GM21367 (cell line): ENCODE data around the gene CFAP141.

Experiments
- ATAC-seq: cut with Tn5 transposase; IDR thresholded peaks from one replicate; pipeline ENCODE4 v1.9.1; 2021; ENCODE audit not compliant: unreplicated experiment

CFAP141 gene

DNA sequence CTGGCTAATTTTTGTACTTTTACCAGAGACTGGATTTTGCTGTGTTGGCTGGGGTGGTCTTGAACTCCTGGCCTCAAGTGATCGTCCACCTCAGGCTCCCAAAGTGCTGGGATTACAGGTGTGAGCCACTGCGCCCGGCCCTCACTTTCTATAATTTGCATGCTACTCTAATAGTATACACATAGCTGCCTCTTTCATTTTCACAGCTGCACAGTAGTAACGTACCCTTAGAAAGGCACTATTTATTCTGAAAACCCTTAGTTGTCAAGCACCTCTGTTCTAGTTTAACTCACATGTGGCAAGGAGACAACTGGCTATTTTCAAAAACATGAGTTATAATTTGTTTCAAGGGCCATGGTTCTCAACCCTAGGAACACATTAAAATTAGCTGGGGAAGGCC is 31.5 kb downstream of the CFAP141 start:
- ATAC-seq = peak; percentile 46

DNA sequence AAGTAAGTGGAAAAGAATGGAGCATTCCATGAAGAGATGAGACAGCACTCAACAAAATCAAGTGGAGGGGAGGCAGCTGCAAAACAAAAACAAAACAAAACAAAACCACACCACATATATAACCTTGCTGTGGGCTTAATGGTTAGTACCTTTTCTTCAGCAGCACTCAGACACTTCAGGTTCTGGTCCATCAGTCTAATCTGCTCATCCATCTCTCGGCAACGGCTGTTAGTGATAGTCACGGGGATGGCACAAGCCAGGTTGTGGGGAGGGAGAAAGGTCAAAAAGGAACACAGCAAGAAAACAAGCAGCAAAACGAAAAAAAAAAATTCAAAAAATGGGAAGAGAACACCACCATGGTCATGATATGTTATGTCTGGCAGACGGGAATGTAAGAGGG is 34.3 kb downstream of the CFAP141 start:
- no peak for ATAC-seq

GRCh38 chr1:154171223-154171583 is 34.9 kb downstream of the CFAP141 start:
- ATAC-seq = no peak

- ATAC-seq = no peak
Observed at GRCh38 chr1:154170547-154171222, 35.4 kb downstream of the CFAP141 start.

DNA sequence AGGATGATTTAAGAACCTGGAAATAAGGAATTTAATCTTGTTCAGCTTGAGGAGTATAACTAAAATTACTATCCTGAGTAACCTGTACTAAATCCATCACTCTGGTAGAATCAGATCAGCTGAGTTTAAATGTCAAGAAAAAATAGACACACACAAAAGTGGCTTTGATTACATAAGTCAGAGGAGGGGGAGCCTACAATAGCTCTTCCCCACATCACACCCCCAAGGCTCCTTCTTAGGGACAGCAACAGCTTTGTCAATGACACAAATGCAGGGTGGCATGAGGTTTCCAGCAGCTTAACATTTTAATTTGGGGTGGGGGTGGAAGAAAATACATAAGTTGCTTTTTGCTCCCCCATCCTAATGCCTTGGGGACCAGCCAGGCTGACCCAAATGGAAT is 38.7 kb downstream of the CFAP141 start:
- ATAC-seq = no peak

- ATAC-seq = no peak
Observed at GRCh38 chr1:154166207-154166606, 39.9 kb downstream of the CFAP141 start.

GRCh38 chr1:154159554-154159953 is 46.6 kb downstream of the CFAP141 start:
- no peak for ATAC-seq

- no peak for ATAC-seq
Observed at GRCh38 chr1:154158307-154159125, 47.6 kb downstream of the CFAP141 start.

DNA sequence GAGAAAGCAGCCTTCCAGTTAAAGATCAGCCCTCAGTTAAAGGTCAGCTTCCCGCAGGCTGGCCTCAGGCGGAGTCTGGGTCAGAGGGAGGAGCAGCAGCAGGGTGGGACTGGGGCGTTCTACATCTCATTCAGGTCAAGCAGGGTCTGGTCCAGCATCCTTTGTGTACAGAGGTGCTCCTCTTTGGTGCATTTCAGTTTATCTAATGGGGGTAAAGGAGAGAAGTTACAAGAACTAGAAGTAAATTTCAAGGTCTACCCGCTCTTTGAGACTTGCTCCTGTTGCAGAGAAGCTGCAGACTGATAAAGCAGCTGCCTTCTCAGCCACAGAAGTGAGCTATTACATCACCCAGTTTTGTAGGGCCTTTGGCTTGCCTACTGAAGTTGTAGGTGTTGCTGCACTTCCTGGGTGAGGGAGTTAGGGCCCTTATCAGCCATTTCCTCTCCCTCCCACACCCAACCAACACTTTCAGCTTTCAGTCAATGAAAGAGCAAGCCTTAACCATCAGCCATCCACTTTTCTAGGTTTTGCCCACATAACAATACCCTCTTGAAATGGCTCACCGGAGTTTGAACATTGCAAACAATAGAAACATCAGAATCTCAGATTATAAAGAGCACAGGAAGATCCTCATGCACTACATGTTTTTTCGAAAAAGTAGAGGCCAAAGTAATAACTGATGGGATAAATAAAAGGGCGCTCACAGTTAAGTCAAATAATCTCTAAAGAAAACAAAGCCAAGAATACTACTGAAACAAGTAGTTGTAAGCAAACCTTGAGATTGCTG is 48.4 kb downstream of the CFAP141 start:
- ATAC-seq = peak; percentile 61

- ATAC-seq = no peak
Observed at GRCh38 chr1:154155251-154155650, 50.9 kb downstream of the CFAP141 start.

DNA sequence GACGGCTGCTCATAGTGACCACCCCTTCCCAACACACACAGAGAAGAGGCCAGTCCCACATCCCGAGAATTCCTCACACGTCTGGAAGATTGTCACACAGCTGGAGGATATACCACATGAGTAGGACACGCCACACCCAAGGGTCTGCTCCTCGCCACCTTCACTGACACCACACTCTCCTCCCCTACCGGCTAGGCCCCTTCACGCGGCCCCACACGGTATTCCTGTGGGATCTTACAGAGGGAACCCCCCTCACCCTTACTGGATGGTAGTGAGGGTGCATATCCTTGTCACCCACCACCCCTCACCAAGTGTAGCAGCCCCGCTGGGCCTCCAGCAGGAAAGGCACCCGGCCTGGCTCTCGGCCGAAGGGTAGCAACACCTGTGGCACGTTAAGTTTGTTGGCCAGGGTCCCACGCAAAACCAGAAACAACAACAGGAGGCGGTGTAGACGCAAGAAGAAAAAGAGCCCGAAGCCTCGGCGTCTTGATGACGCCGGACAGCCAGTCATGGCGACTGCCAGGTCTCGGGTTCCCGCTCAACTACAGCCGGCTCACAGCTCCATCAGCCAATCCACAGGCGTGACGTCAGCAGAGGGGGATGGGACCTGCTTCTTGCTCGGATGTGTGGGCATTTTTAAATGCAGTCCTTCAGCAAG is 51.5 kb downstream of the CFAP141 start, which contains the start of gene NUP210L:
Gene NUP210L, minus strand, starts transcription at position 540 of the 658 bp plus-strand sequence.
- ATAC-seq = no peak

- ATAC-seq = no peak
Observed at GRCh38 chr1:154154053-154154452, 52.1 kb downstream of the CFAP141 start.

DNA sequence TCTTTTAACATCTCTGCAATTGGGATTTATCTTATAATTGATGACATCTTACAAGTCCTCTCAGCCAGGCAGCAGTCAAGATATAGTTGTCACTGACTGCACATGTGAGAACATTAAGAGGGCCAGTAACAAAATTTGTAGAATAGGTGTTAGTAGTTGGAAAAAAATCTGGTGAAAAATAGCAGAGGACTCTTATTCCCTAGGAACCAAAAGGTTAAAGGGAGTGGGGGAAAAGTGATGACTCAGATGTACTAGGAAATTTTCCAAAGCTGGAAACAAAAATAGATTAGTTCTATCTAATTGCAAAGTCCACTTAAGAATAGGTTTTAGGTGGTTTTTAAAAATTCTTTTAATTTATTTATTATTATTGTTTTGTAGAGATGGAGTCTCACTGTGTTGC is 54.8 kb downstream of the CFAP141 start:
- ATAC-seq = no peak
